ENCODE results near the gene C16orf92. TPM values are rescaled to one million over a fixed set of nuclear protein-coding genes. Genes with fewer than 3 reads are reported as not detected.

Gene C16orf92
- total and polyA plus RNA-seq, 2 of the 13 experiments (the other 11 are each of a cell fraction or from before 2014, with no cell fraction given) = not detected

GRCh38 chr16:30052671-30053372, 29.8 kb downstream of the C16orf92 start (continued):
- TF ChIP-seq REL (CRISPR knock-in tag; conservative IDR thresholded peaks at IDR 0.05) (peak; percentile 99), ZNF644 (CRISPR knock-in tag; IDR thresholded peaks at IDR 0.05; ENCODE audit: low read depth) (no peak), ZSCAN12 (CRISPR knock-in tag; IDR thresholded peaks at IDR 0.05) (peak; percentile 85; the same call in 1 of the 2 replicates), ZC3H13 (CRISPR knock-in tag; IDR thresholded peaks at IDR 0.05) (peak; percentile 98), ZNF224 (CRISPR knock-in tag; IDR thresholded peaks at IDR 0.05) (peak; percentile 88; the same call in 1 of the 2 replicates), ZBTB49 (CRISPR knock-in tag; IDR thresholded peaks at IDR 0.05; ENCODE audit: borderline replicate concordance) (peak; percentile 85; the same call in 1 of the 2 replicates), ZNF292 (CRISPR knock-in tag; IDR thresholded peaks at IDR 0.05; ENCODE audit: borderline replicate concordance, low read depth) (no peak), KAT2B (IDR thresholded peaks at IDR 0.05; ENCODE audit: borderline replicate concordance, low read depth, low read length) (no peak), ZNF503 (CRISPR knock-in tag; IDR thresholded peaks at IDR 0.05) (0 out of 2 replicates have a peak, but pooled peaks have one; percentile 63), ZNF362 (CRISPR knock-in tag; IDR thresholded peaks at IDR 0.05; ENCODE audit: borderline replicate concordance) (peak; percentile 66; the same call in 1 of the 2 replicates), BRD4 (CRISPR knock-in tag; IDR thresholded peaks at IDR 0.05) (0 out of 2 replicates have a peak, but pooled peaks have one; percentile 46), NFATC3 (CRISPR knock-in tag; IDR thresholded peaks at IDR 0.05) (peak; percentile 90; the same call in 1 of the 2 replicates), DR1 (CRISPR knock-in tag; IDR thresholded peaks at IDR 0.05) (peak; percentile 89), SRSF4 (IDR thresholded peaks at IDR 0.05; ENCODE audit: low read depth, low read length, poor library complexity, severe bottlenecking) (no peak), NFE2L1 (CRISPR knock-in tag; IDR thresholded peaks at IDR 0.05; ENCODE audit: borderline replicate concordance) (no peak; the same call in none of the 2 replicates), ZNF251 (CRISPR knock-in tag; IDR thresholded peaks at IDR 0.05) (0 out of 2 replicates have a peak, but pooled peaks have one; percentile 87), MYC (CRISPR knock-in tag; IDR thresholded peaks at IDR 0.05; ENCODE audit: borderline replicate concordance) (peak; percentile 77; the same call in 1 of the 2 replicates), ZKSCAN5 (CRISPR knock-in tag; IDR thresholded peaks at IDR 0.05) (no peak), IRX3 (CRISPR knock-in tag; IDR thresholded peaks at IDR 0.05; ENCODE audit: borderline replicate concordance, low read depth) (peak; percentile 98; the same call in 1 of the 2 replicates), NFIB (CRISPR knock-in tag; IDR thresholded peaks at IDR 0.05; ENCODE audit: borderline replicate concordance) (no peak), SP5 (CRISPR knock-in tag; IDR thresholded peaks at IDR 0.05; ENCODE audit: borderline replicate concordance, low read depth) (peak; percentile 95)
